Hindlimb muscle (tissue), 1 donor: Measurements from ENCODE around the gene TIMM8A. TPM values are rescaled to one million over a fixed set of nuclear protein-coding genes. Genes with fewer than 3 reads are reported as not detected.

Source experiments
- DNase-seq: peaks from one replicate; pipeline ENCODE4 v3.0.0-alpha.2; 2013
- polyA plus RNA-seq: library from polyadenylated mRNA; unstranded; fragments of 120-200 nt; gene quantifications from one replicate; pipeline ENCODE4 v1.2.1, GENCODE V29; 2013; ENCODE audit not compliant: insufficient read length

TIMM8A gene
- polyA plus RNA-seq, result 10.3 TPM

- DNase-seq, result peak; percentile 85
These were observed at the start of gene TIMM8A for GRCh38 chrX:101348452-101349192. TIMM8A (minus strand) TSS chrX:101348742; CDS start chrX:101348664, 78 bp downstream.

GRCh38 chrX:101397779-101398178 is 49.2 kb upstream of the TIMM8A start:
- no peak for DNase-seq

- no peak for DNase-seq
These were observed 47.2 kb upstream of the TIMM8A start for GRCh38 chrX:101395789-101396188.

GRCh38 chrX:101394372-101394771 is 45.8 kb upstream of the TIMM8A start:
- no peak for DNase-seq

- no peak for DNase-seq
These were observed 45.2 kb upstream of the TIMM8A start for GRCh38 chrX:101393530-101394305.

- no peak for DNase-seq
These were observed 43.3 kb upstream of the TIMM8A start for GRCh38 chrX:101391831-101392230.

- DNase-seq, result peak; percentile 88
These were observed 42.4 kb upstream of the TIMM8A start, which contains the start of gene RPL36A for GRCh38 chrX:101390664-101391525. RPL36A (plus strand) TSS chrX:101391011; CDS start chrX:101391044, 33 bp downstream.

- DNase-seq, result no peak
These were observed 40.1 kb upstream of the TIMM8A start for GRCh38 chrX:101388604-101389003.

GRCh38 chrX:101386542-101386885 is 38.0 kb upstream of the TIMM8A start:
- DNase-seq, result no peak

GRCh38 chrX:101385795-101386541 is 37.4 kb upstream of the TIMM8A start, which contains the start of gene BTK:
BTK (minus strand) TSS chrX:101386191; CDS start chrX:101375284, 10,907 bp downstream.
- no peak for DNase-seq

GRCh38 chrX:101385026-101385684 is 36.6 kb upstream of the TIMM8A start:
- DNase-seq, result no peak

- no peak for DNase-seq
These were observed 35.2 kb upstream of the TIMM8A start for GRCh38 chrX:101383679-101384205.

- no peak for DNase-seq
These were observed 29.0 kb upstream of the TIMM8A start for GRCh38 chrX:101377547-101377946.

- no peak for DNase-seq
These were observed 22.5 kb upstream of the TIMM8A start for GRCh38 chrX:101370888-101371504.

GRCh38 chrX:101369687-101370086 is 21.1 kb upstream of the TIMM8A start:
- no peak for DNase-seq

- DNase-seq, result no peak
These were observed 20.3 kb upstream of the TIMM8A start for GRCh38 chrX:101368800-101369199.

GRCh38 chrX:101365301-101365795 is 16.8 kb upstream of the TIMM8A start:
- no peak for DNase-seq

- DNase-seq, result no peak
These were observed 14.2 kb upstream of the TIMM8A start for GRCh38 chrX:101362757-101363156.

GRCh38 chrX:101362116-101362515 is 13.6 kb upstream of the TIMM8A start:
- DNase-seq, result no peak

- no peak for DNase-seq
These were observed 11.8 kb upstream of the TIMM8A start for GRCh38 chrX:101360390-101360789.
